WERI-Rb-1 (cell line): ENCODE results near the gene PRICKLE1.

Experiments
- DNase-seq: peaks from one replicate; pipeline ENCODE4 v3.0.0-alpha.2; 2020
- H3K27ac ChIP-seq: fragments of 250-450 bp; sonication (Bioruptor Pico); 2 replicates; pipeline ENCODE4 v1.5.1; 2020; ENCODE audit warnings: mild to moderate bottlenecking, moderate library complexity
- H3K27me3 ChIP-seq: fragments of 250-450 bp; sonication (Bioruptor Pico); 2 replicates; pipeline ENCODE4 v1.5.1; 2021; ENCODE audit warnings: mild to moderate bottlenecking, low read depth, moderate library complexity; ENCODE audit not compliant: insufficient read depth, severe bottlenecking
- H3K36me3 ChIP-seq: fragments of 250-450 bp; sonication (Bioruptor Pico); 2 replicates; pipeline ENCODE4 v1.5.1; 2020; ENCODE audit warnings: mild to moderate bottlenecking, moderate library complexity
- H3K4me3 ChIP-seq: 2 replicates; pipeline ENCODE4 v1.5.1; 2011; ENCODE audit warnings: low read depth, mild to moderate bottlenecking, control low read depth, low read length
- H3K9me3 ChIP-seq: fragments of 250-450 bp; sonication (Bioruptor Pico); 2 replicates; pipeline ENCODE4 v1.5.1; 2021; ENCODE audit warnings: mild to moderate bottlenecking, moderate library complexity; ENCODE audit not compliant: severe bottlenecking
- CTCF ChIP-seq: IDR thresholded peaks from 2 replicates; pipeline ENCODE4 v1.5.1; 2011; ENCODE audit warnings: low read depth, mild to moderate bottlenecking, control low read depth, inconsistent platforms, low read length

The PRICKLE1 gene

GRCh38 chr12:42589465-42590329 lies at the start of gene PRICKLE1:
TSS of gene PRICKLE1 (minus strand) at chr12:42589746. CDS start at chr12:42472516, 117,230 bp downstream.
- H3K36me3 ChIP-seq = no peaks in the 10 kb centered on the region
- peak; percentile 39 for DNase-seq
- TF ChIP-seq CTCF = no peak
- H3K4me3 ChIP-seq = peak within 1 kb of the TSS; percentile 65
- H3K27ac ChIP-seq = no peak within 1 kb of the TSS
- H3K9me3 ChIP-seq = no peaks in the 10 kb centered on the region
- peaks cover 14% of the 10 kb centered on the region for H3K27me3 ChIP-seq

GRCh38 chr12:42638697-42639096 lies 49.2 kb upstream of the PRICKLE1 start:
- H3K9me3 ChIP-seq = no peaks in the 10 kb centered on the region
- no peak for DNase-seq
- H3K4me3 ChIP-seq = no peak overlapping the region
- TF ChIP-seq CTCF = no peak
- no peaks in the 10 kb centered on the region for H3K36me3 ChIP-seq
- H3K27me3 ChIP-seq = no peaks in the 10 kb centered on the region
- H3K27ac ChIP-seq = no peak overlapping the region

- TF ChIP-seq CTCF = no peak
- no peaks in the 10 kb centered on the region for H3K36me3 ChIP-seq
- H3K27me3 ChIP-seq = no peaks in the 10 kb centered on the region
- H3K4me3 ChIP-seq = no peak overlapping the region
- no peak for DNase-seq
- H3K27ac ChIP-seq = no peak overlapping the region
- H3K9me3 ChIP-seq = no peaks in the 10 kb centered on the region
Observed at GRCh38 chr12:42638011-42638410, 48.5 kb upstream of the PRICKLE1 start.

GRCh38 chr12:42636993-42637392 lies 47.4 kb upstream of the PRICKLE1 start:
- DNase-seq = no peak
- Histone ChIP-seq H3K4me3 (no peak overlapping the region), H3K27ac (no peak overlapping the region), H3K27me3 (no peaks in the 10 kb centered on the region), H3K36me3 (no peaks in the 10 kb centered on the region), H3K9me3 (no peaks in the 10 kb centered on the region)
- no peak for TF ChIP-seq CTCF

GRCh38 chr12:42633594-42633993 lies 44.0 kb upstream of the PRICKLE1 start:
- H3K4me3 ChIP-seq = no peak overlapping the region
- no peaks in the 10 kb centered on the region for H3K9me3 ChIP-seq
- no peak overlapping the region for H3K27ac ChIP-seq
- no peaks in the 10 kb centered on the region for H3K36me3 ChIP-seq
- H3K27me3 ChIP-seq = no peaks in the 10 kb centered on the region
- TF ChIP-seq CTCF = no peak
- no peak for DNase-seq
